Measurements from ENCODE around the gene PGAM4.
"Not testable (repeated sequence)": the region's sequence is repeated elsewhere in the genome, so short reads cannot be mapped to it uniquely, and the experiment has no call there.

Gene PGAM4

DNA sequence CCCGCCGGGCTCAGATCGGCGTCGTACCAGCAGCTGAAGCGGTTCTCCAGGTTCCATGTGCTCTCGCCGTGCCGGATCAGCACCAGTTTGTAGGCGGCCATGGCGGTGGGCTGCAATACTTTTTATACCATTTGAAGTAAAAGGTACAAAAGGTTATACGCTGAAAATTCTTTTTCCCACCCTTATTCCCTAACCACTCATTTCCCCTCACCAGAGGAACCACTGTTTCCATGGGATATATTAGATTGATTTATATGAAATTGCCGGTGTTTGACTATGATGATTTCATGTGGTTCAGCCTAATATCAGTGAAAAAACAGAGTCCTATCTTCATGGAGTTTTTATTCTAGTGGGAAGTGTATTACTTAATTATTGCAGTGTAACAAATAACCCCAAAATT, at the start of gene PGAM4:
Gene PGAM4, minus strand, starts transcription at position 101 of the 400 bp plus-strand sequence. Its CDS starts 0 bp downstream, at position 101.
- DNase-seq = no peak

DNA sequence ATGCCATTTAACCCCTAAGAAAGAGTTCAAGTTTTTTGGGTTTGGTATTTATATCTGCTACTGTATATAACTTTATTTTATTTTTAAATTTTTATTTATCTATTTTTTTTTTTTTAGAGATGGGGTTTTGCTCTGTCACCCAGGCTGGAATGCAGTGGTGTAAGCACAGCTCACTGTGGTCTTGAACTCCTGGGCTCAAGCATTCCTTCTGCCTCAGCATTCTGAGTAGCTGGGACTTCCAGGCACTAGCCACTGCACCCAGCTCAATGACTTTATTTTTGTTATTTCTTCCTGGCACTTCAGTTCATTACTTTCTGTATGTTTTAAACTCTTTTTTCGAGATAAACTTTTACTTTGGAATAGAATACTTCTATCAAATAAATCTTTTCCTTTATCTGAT, 42.4 kb upstream of the PGAM4 start:
- no peak for DNase-seq

DNA sequence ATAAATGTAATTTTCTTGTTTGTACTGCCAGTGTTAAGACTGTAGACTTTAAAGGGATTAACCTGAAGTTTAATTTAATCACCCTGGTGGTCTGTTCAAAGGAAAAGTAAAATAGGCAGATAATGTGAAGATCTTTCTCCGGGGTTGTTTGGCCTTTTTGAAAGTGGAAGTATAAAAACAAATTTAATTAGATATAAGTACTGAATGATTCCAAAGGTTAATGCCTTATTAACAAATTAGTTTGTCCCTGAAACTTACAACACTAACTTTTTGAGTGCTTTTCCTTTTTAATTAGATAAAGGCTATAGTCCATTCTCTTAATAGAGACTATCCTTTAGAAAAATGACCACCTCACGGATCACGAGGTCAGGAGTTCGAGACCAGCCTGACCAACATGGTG, 10.4 kb upstream of the PGAM4 start:
- DNase-seq = no peak

GRCh38 chrX:77977518-77977917, 8.1 kb upstream of the PGAM4 start:
- DNase-seq = no peak

DNA sequence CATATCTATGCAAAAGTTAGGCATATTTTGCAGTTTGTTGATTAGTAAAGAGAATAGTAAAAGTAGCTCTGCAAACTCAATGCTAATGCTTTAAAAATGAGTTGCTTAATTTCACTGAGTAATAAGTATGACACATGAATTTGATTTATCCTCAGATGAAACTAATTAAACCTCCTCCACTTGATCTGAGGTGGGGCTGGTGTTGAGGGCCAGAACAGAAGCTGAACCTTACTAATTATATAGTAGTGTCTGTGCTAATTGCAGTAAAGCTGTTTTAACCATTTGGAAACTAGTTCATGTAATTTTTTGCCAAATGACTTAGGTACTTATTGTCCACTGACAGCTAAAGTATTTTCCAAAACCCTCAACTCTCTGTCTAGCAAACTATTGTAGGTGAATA, 7.7 kb upstream of the PGAM4 start:
- no peak for DNase-seq

DNA sequence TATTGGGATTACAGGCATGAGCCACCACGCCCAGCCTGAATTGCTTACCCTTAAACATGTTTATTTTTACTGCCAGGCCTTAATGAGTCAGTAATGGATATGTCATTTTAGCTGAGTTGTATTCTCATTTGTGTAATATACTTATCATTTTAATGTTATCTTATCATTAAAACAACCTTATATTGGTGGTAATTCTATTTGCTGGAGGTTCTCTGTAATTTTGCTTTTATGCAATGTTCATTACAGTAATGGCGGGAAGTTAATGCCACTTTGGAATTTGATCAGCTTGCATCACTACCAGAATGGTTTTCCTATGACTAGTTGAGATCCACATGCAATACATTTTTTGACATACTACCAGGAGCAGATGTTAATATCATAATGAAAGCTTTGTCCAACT, 6.3 kb upstream of the PGAM4 start:
- no peak for DNase-seq

DNA sequence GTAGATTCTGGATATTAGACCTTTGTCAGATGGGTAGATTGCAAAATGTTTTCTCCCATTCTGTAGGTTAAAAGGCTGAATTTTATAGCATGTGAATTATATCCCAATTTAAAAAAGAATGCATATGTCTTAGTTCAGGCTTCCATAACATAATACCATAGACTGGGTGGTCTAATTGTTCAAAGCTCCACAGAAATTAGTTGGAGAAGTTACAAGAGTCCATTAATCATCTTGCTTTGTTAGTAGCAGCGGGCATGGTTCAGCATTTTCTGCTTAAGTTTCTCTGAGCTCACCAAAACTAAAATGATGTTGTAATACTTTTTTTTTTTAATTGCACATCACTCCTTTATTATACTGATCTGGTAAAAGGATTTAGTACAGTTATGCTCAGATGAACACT, 1.8 kb downstream of the PGAM4 start:
- DNase-seq = no peak

- no peak for DNase-seq
Measured at GRCh38 chrX:77966361-77966760, 3.1 kb downstream of the PGAM4 start.

- no peak for DNase-seq
Measured at GRCh38 chrX:77962068-77962902, 7.2 kb downstream of the PGAM4 start.

DNA sequence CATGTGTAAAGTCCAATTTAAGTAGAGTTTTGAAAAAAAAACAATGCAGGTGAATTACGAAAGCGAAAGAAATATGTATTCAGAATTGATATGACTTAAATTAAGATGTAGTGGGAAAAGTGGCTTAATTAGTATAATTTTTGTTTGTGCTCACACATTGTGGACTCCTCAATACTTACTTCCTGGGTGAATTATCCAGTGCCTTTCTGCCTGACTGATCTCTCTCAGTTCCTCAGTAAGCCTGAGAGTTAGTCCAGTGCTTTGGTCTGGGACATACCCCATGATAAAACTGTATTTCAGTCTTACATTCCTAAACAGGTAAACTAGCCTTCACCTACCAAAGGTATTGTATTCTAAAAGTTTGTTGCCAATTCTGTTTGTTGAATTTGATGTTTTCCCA, 8.4 kb downstream of the PGAM4 start:
- no peak for DNase-seq

DNA sequence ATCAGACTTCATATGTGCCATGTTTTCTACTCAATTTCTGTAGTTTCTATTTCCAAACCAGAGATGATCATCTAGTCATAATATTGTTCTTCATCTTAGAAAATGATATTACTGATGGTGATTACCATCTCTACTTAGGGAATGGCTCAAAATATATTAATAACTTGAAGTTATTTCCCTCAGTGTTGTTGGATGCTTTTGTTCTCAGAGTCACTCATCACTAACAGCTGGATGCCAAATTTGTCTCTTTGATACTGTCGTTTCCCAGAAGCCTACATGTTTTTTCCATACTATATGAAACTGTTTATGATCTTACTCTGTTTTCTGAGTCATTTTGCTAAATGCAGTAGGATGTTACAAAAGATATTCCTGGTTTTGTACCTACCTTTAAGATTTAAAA, 8.9 kb downstream of the PGAM4 start:
- no peak for DNase-seq

DNA sequence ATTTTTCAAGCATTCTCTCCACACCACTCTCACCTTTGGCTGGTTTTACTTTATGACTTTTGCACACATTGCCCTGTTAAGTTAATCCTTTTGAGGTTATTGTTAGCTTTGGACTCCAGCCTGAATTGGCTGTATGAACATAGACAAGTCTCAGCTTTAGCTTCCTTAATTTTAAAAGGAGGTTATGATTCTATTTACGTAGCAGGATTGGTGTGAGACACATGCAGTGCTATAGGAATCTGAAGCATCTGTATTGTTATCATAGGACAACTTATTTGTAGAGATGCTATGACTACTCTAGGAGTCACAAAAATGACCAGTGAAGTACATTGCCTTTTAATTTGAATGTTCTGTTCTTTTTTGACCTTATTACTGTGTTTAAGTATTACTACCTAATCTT, 15.7 kb downstream of the PGAM4 start:
- no peak for DNase-seq

GRCh38 chrX:77953302-77953701, 16.1 kb downstream of the PGAM4 start:
- no peak for DNase-seq

- no peak for DNase-seq
Measured at GRCh38 chrX:77952173-77952572, 17.3 kb downstream of the PGAM4 start.

DNA sequence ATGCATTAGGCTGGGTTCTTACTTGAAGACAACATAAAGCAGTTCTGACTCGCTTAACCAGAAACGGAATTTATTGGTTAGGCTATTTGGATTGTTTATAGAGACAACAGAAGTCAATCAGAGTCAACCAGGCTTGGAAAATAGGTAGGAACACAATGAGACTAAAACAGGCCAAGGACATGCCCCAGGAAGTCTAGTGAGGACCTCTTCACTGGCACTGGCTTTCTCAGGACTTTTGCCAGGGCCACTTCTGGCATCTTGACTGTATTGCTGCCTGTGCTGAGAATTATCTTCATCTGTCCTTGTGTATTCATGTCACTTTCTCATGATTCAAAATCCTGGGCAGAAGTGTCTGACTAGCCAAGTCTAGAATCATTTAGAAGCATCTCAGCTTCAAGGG, 19.6 kb downstream of the PGAM4 start:
- no peak for DNase-seq

GRCh38 chrX:77946571-77946970, 22.9 kb downstream of the PGAM4 start:
- DNase-seq = no peak

DNA sequence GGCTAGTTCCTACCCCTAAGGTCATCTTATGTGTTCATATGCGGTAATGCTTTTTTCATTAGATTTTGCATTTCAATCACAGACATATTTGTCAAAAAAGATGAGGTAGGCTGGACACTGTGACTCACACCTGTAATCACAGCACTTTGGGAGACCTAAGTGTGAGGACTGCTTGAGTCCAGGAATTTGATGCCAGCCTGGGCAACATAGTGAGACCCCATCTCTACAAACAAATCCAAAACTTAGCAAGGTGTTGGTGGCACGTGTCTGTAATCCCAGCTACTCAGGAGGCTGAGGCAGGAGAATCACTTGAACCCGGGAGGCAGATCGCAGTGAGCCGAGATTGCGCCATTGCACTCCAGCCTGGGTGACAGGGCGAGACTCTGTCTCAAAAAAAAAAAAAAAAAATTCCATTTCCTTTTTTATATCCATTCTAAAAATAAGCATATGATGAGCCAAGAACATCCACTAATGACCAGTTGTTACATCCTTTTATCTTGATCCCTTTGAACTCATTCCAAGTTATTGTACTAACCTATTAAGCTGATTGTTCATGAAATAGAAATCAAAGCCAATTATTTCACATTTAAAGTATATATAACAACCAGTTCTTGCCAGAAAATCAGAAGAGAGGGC, 23.4 kb downstream of the PGAM4 start:
- DNase-seq = no peak

GRCh38 chrX:77945031-77945430, 24.4 kb downstream of the PGAM4 start:
- DNase-seq = not testable (repeated sequence)

- DNase-seq = no peak
Measured at GRCh38 chrX:77938083-77938680, 31.3 kb downstream of the PGAM4 start.

- DNase-seq = no peak
Measured at GRCh38 chrX:77937291-77937690, 32.1 kb downstream of the PGAM4 start.

- DNase-seq = no peak
Measured at GRCh38 chrX:77936299-77936698, 33.1 kb downstream of the PGAM4 start.

DNA sequence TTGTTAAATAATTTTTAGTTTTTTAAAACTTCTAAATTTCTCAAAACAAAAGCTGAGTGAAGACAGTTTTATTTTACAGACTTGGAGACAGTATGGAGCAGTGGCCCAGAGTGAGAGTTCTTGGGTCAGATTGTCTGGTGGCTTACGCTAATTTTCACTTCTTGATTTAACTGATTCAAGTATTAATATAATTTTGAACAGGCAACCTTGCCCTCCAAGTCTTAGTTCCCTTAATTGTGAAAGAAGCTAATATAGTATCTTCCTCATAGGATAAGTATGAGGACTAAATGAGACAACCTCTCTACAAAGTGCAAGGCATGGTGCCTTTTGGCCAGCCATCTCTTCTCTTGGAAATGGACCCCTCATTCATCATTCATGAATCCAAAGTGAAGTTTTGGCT, 33.6 kb downstream of the PGAM4 start:
- no peak for DNase-seq

- DNase-seq = no peak
Measured at GRCh38 chrX:77930581-77930980, 38.9 kb downstream of the PGAM4 start.

DNA sequence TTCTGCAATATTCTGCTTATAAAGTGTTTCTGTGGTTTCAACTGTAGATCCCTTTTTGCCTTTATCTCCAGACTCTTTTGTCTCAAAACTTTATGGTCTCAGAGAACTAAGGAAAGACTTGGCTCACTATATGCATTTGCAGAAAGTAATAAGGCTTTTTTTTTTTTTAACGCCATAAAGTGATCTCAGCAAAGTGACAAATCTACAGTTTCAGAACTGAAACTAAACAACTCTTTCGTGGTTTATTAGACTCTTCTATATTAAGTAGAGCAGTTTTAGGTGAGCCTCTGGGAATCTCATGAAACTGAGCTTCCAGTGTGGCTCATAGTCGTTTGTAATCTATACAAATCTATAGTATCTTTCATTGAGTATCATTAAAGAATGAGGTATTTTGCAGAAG, 43.7 kb downstream of the PGAM4 start:
- DNase-seq = no peak
